ENCODE results near the gene WDR35. TPM values are rescaled to one million over a fixed set of nuclear protein-coding genes. Genes with fewer than 3 reads are reported as not detected.
A peak's percentile ranks its signal among the peaks of the same experiment; 100 is the strongest.

Gene WDR35
- total and polyA plus RNA-seq, 5 donors: 2.2 to 7.2 (median 6.9) TPM

DNA sequence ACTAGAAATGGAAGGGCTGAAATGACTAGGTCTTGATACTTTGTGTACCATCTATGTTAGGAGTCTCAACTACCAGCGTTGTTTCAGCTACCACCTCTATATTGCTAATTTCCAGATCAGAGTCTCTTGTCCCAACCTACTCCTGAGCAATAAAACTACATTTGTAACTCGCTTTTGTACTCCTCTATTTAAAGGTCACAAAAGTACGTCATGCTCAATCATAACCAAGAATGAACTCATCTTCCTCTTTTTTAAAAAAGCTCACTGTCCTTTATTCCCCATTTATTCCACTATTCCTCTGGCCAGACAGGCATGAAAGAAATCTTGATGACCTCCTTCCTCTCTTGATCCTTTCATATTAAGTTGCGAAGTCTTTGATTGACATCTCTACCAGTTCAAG lies 33.8 kb upstream of the WDR35 start:
- H3K4me3 ChIP-seq (ENCODE audit: low read length): no peak overlapping the region
- H3K9me3 ChIP-seq (ENCODE audit: control insufficient read depth, low read length): no peaks in the 10 kb centered on the region
- H3K4me1 ChIP-seq (ENCODE audit: control insufficient read depth, insufficient read depth, low read length): no peaks in the 10 kb centered on the region
- H3K27me3 ChIP-seq (ENCODE audit: control insufficient read depth, insufficient read depth): no peaks in the 10 kb centered on the region
- no peak for DNase-seq
- intact Hi-C loops (cut with DNase I): no loop called here
- H3K27ac ChIP-seq (ENCODE audit: low read length): no peak overlapping the region
- no peak for ATAC-seq
- WGBS: 87% methylated on average over 4 of the region's 4 CpGs

- no peak for DNase-seq
- intact Hi-C loops (cut with DNase I): no loop called here
These were observed 31.6 kb upstream of the WDR35 start for GRCh38 chr2:20021405-20022009.

DNA sequence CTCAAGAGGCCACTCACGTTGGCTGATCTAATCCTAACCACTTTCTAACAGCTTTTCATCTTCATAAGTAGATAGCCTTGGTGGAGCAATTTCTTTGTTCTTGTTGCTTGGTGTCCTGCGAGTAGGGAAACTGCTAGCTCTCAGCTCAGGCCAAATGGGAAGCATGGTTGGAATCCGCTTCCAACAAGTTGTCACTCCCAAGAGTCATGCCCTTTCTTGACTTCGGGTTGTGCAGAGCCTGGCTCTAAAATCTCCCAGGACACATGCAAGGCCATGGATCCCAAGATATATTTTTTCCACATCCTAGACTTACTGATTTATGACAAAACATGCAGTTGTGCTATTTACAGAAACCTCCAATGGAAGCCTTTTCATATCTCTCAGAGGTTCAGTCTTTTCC lies 29.8 kb upstream of the WDR35 start:
- WGBS: 78% methylated on average over 4 of the region's 4 CpGs
- Histone ChIP-seq H3K27ac (ENCODE audit: low read length) (no peak overlapping the region), H3K27me3 (ENCODE audit: control insufficient read depth, insufficient read depth) (no peaks in the 10 kb centered on the region), H3K4me1 (ENCODE audit: control insufficient read depth, insufficient read depth, low read length) (no peaks in the 10 kb centered on the region), H3K9me3 (ENCODE audit: control insufficient read depth, low read length) (no peaks in the 10 kb centered on the region), H3K4me3 (ENCODE audit: low read length) (no peak overlapping the region)
- intact Hi-C loops (cut with DNase I): loop anchor here in 1 of 4 donors (5.0 kb wide), 1 partner anchor 73 kb away; no protein-coding TSS in a partner anchor
- ATAC-seq (no peak), DNase-seq (no peak)

More at GRCh38 chr2:20021405-20022009, 31.6 kb upstream of the WDR35 start:
- ATAC-seq: no peak
- Histone ChIP-seq H3K27me3 (ENCODE audit: control insufficient read depth, insufficient read depth) (no peaks in the 10 kb centered on the region), H3K9me3 (ENCODE audit: control insufficient read depth, low read length) (no peaks in the 10 kb centered on the region), H3K4me1 (ENCODE audit: control insufficient read depth, insufficient read depth, low read length) (no peaks in the 10 kb centered on the region), H3K4me3 (ENCODE audit: low read length) (no peak overlapping the region), H3K27ac (ENCODE audit: low read length) (no peak overlapping the region)
- WGBS: 84% methylated on average over 3 of the region's 3 CpGs

DNA sequence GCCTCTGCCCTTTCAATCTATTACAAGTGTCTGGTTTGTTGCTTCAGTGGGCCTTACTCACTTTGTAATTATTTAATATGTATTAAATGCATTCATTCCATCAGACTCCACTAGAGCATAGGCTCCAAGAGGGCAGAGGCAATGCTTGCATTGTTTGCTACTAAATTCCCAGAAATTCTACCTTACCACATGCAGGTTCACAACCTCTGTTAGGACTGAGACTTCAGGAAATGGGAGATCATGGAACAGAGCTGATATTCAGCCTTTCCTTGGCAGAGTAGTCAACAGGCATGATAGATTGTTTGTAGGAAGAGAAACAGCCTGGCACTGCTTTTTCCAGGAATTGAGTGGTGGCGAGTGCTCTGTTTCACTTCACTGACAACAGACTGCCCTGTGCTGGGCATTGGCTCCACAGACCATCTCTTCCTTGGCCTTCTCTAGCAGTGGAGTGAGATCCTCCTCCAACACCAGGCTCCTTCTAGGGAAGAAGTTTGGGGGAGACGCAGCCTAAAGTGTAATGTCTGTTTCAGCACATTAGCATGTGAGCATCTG lies 28.8 kb upstream of the WDR35 start:
- Histone ChIP-seq H3K4me1 (ENCODE audit: control insufficient read depth, insufficient read depth, low read length) (no peaks in the 10 kb centered on the region), H3K27ac (ENCODE audit: low read length) (no peak overlapping the region), H3K4me3 (ENCODE audit: low read length) (no peak overlapping the region), H3K27me3 (ENCODE audit: control insufficient read depth, insufficient read depth) (no peaks in the 10 kb centered on the region), H3K9me3 (ENCODE audit: control insufficient read depth, low read length) (no peaks in the 10 kb centered on the region)
- intact Hi-C loops (cut with DNase I): loop anchor here in 1 of 4 donors (5.0 kb wide), 1 partner anchor 74 kb away; no protein-coding TSS in a partner anchor
- 94% methylated on average over 2 of the region's 2 CpGs for WGBS
- DNase-seq: no peak
- ATAC-seq: no peak

- ATAC-seq (no peak), DNase-seq (no peak)
- no peak overlapping the region for H3K27ac ChIP-seq (ENCODE audit: low read length)
- intact Hi-C loops (cut with DNase I): loop anchor here in 1 of 4 donors (5.0 kb wide), 1 partner anchor 76 kb away; no protein-coding TSS in a partner anchor
- H3K27me3 ChIP-seq (ENCODE audit: control insufficient read depth, insufficient read depth): no peaks in the 10 kb centered on the region
- no peak overlapping the region for H3K4me3 ChIP-seq (ENCODE audit: low read length)
- H3K4me1 ChIP-seq (ENCODE audit: control insufficient read depth, insufficient read depth, low read length): no peaks in the 10 kb centered on the region
- H3K9me3 ChIP-seq (ENCODE audit: control insufficient read depth, low read length): no peaks in the 10 kb centered on the region
These were observed 26.4 kb upstream of the WDR35 start for GRCh38 chr2:20016346-20016745.

DNA sequence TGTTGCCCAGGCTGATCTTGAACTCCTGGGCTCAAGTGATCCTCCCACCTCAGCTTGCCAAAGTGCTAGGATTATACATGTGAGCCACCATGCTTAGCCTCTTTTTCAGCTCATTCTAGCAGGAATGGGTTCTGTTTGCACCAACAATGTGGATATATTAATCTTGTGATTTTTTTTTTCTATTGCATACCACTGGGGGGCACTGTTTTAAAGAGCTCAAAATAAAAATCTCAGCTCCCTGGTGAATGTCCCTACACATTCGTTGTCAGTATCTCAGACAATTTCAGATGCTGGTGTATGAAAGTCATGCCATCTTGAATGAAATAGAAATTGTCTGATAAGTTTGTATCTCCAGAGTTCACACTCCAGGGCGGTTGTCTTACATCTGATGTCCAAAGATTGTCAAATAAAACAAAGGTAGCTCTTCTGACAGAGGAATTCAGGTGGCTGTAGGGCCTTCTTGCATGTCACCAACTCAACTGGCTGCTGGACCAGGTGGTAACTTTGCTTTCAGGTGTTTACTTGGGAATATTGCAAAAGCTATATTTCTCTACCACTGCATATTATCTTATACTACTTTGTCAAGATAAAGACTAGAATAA lies 25.7 kb upstream of the WDR35 start:
- Histone ChIP-seq H3K27ac (ENCODE audit: low read length) (no peak overlapping the region), H3K4me3 (ENCODE audit: low read length) (no peak overlapping the region), H3K9me3 (ENCODE audit: control insufficient read depth, low read length) (no peaks in the 10 kb centered on the region), H3K4me1 (ENCODE audit: control insufficient read depth, insufficient read depth, low read length) (no peaks in the 10 kb centered on the region), H3K27me3 (ENCODE audit: control insufficient read depth, insufficient read depth) (no peaks in the 10 kb centered on the region)
- WGBS: 8% methylated on average over 2 of the region's 2 CpGs
- intact Hi-C loops (cut with DNase I): loop anchor here in 3 of 4 donors (2.0 to 5.0 kb wide), 3 partner anchors 77 to 79 kb away; no protein-coding TSS in a partner anchor
- DNase-seq (no peak), ATAC-seq (peak; percentile 24 to 34)

DNA sequence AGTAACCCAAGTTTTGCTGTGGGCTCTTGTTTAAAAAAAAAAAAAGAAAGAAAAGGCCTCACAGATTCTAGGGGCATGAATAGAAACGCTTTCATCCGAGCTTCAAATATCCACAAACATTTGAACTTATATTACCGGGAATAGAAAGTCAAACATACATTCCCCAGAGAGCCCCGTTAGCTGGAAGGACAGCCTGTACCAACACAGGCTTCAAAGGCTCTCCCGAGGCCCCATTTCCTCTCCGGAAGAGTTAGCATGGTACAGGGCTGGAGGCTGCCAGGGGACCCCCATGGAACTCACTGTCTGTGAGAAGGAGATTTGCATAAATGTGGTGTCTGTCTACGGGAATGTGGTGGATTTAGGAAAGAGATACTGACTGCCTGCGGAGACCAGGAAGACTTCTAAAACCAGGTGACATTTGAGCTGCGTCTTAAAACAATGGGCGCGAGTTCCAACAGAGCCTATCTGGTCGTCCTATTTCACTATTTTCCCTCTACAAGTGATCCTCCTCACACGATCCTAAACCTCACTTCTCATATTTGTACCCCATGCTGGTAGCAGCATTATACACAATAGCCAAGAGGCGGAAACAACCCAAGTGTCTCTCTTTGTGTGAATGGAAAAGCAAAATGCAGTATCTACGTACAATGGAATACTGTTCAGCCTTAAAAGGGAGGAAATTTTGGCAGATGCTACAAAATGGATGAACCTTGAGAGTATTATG lies 23.4 kb upstream of the WDR35 start:
- H3K27ac ChIP-seq (ENCODE audit: low read length): peak overlapping the region; percentile 16
- peak in 1 of 3 donors; percentile 42 for DNase-seq
- WGBS: 56% methylated on average over 15 of the region's 15 CpGs
- intact Hi-C loops (cut with DNase I): loop anchor here in 1 of 4 donors (5.0 kb wide), 1 partner anchor 84 kb away; no protein-coding TSS in a partner anchor
- peak overlapping the region; percentile 58 for H3K4me3 ChIP-seq (ENCODE audit: low read length)
- ATAC-seq: peak; percentile 68 to 72
- H3K9me3 ChIP-seq (ENCODE audit: control insufficient read depth, low read length): no peaks in the 10 kb centered on the region
- no peaks in the 10 kb centered on the region for H3K27me3 ChIP-seq (ENCODE audit: control insufficient read depth, insufficient read depth)
- no peaks in the 10 kb centered on the region for H3K4me1 ChIP-seq (ENCODE audit: control insufficient read depth, insufficient read depth, low read length)

DNA sequence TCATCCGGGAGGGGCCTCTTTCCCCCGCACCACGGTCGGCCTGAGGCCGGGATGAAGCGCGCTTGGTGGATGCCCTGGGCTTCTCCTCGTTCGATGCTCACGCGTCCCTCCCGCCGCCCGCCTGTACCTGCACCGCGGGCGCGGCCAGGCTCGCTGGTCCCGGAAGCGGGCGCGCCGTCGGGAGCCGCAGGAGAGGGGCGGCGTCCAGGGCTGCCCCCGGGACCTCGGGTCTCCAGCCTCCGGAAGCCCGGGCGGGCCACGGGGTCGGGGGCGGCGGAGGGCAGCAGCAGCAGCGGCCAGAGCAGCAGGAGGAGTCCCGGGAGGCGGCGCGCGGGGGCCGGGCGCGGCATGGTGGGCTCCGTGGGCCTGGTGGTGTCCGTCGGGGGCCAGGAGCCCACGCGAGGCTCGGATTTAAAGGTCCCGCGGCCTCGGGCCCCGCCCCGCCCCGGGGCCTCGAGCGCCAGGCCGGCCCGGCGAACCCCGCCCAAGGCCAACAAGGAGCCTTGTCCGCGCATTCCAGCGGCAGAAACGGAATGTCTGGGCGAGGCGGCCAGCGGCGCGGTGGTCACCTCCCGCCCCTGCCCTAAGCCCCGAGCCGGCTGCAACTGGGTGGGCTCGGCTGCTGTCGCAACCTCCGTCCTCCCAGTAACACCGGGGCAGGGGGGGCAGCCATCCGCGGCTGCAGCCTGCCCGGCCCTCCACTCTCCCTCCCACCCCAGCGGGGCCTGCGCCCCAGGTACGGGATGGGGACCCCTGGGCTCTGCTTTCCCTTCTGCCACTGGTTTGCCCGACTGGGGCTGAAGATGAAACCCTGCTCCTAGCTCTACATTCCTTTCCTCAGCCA lies 22.6 kb upstream of the WDR35 start, which contains the start of gene MATN3:
TSS of gene MATN3 (minus strand) at position 387 of the 844 bp plus-strand sequence. CDS start at position 350, 37 bp downstream.
- peak within 1 kb of the TSS; percentile 16 for H3K27ac ChIP-seq (ENCODE audit: low read length)
- H3K4me1 ChIP-seq (ENCODE audit: control insufficient read depth, insufficient read depth, low read length): no peaks in the 10 kb centered on the region
- no peaks in the 10 kb centered on the region for H3K27me3 ChIP-seq (ENCODE audit: control insufficient read depth, insufficient read depth)
- intact Hi-C loops (cut with DNase I): loop anchor here in 1 of 4 donors (5.0 kb wide), 1 partner anchor 85 kb away; no protein-coding TSS in a partner anchor
- H3K9me3 ChIP-seq (ENCODE audit: control insufficient read depth, low read length): no peaks in the 10 kb centered on the region
- ATAC-seq: peak; percentile 89 to 90
- WGBS: 2% methylated on average over 87 of the region's 87 CpGs
- DNase-seq: peak; percentile 55 to 73 (median 72)
- peak within 1 kb of the TSS; percentile 58 for H3K4me3 ChIP-seq (ENCODE audit: low read length)

DNA sequence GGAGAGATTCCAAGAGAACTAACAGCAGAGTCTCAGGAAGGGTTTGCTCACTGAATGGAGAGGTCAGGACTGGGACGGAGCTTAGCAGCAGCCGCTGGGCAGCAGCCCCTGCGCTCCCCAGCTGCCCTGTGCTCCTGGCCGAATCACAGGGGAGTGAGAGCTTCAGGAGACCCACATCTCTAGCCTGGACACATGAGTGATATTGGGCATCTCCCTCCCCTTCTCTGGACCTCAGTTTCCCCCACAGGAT lies 22.1 kb upstream of the WDR35 start:
- H3K4me3 ChIP-seq (ENCODE audit: low read length): peak overlapping the region; percentile 58
- 23% methylated on average over 4 of the region's 4 CpGs for WGBS
- H3K9me3 ChIP-seq (ENCODE audit: control insufficient read depth, low read length): no peaks in the 10 kb centered on the region
- DNase-seq: no peak
- intact Hi-C loops (cut with DNase I): loop anchor here in 1 of 4 donors (5.0 kb wide), 1 partner anchor 85 kb away; no protein-coding TSS in a partner anchor
- H3K27me3 ChIP-seq (ENCODE audit: control insufficient read depth, insufficient read depth): no peaks in the 10 kb centered on the region
- ATAC-seq: peak in 1 of 2 donors; percentile 11
- no peaks in the 10 kb centered on the region for H3K4me1 ChIP-seq (ENCODE audit: control insufficient read depth, insufficient read depth, low read length)
- H3K27ac ChIP-seq (ENCODE audit: low read length): no peak overlapping the region

DNA sequence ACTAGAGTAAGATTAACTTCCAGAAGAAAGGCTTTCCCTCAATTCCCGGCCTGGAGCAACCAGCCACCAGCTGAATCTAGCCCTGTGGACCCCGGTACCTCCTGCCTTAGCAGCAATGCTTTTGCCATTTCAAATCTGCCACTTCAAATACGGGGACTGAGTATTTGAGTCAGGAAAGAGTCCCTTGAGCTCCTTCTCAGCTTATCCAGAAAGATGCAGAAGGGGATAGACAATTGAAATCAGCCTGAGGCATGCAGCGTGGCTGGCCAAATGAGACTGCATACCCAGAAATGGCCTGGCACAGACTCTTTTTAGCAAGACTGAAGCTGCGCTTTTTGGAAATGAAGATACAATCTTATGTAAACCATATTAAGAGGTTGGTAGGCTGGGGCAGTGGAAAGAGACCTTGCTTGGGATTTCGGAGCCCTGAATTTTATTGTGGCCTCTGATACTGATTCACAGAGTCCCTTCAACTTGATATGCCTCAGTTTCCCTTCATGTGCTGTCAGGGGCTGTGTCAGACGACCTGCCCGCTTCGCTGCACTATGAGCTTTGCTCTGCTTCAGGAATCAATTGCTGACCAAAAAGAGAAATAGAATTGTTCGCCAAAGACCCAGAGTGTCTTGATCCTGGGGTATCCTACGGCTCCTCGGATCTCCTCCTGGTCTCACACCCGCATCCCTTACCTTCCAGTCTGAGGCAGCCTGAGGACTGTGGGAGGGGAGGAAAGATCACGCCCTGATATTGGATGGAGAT lies 21.5 kb upstream of the WDR35 start:
- H3K27me3 ChIP-seq (ENCODE audit: control insufficient read depth, insufficient read depth): no peaks in the 10 kb centered on the region
- no peak overlapping the region for H3K4me3 ChIP-seq (ENCODE audit: low read length)
- H3K4me1 ChIP-seq (ENCODE audit: control insufficient read depth, insufficient read depth, low read length): no peaks in the 10 kb centered on the region
- ATAC-seq (no peak), DNase-seq (no peak)
- intact Hi-C loops (cut with DNase I): loop anchor here in 1 of 4 donors (5.0 kb wide), 1 partner anchor 86 kb away; no protein-coding TSS in a partner anchor
- WGBS: 85% methylated on average over 14 of the region's 14 CpGs
- no peak overlapping the region for H3K27ac ChIP-seq (ENCODE audit: low read length)
- H3K9me3 ChIP-seq (ENCODE audit: control insufficient read depth, low read length): no peaks in the 10 kb centered on the region
